HG02885 (cell line): ENCODE data around the gene FANCC.
"Not testable (repeated sequence)": the region's sequence is repeated elsewhere in the genome, so short reads cannot be mapped to it uniquely, and the experiment has no call there.

Experiments
- ATAC-seq: cut with Tn5 transposase; IDR thresholded peaks from one replicate; pipeline ENCODE4 v1.9.1; 2021; ENCODE audit warnings: mild to moderate bottlenecking; ENCODE audit not compliant: unreplicated experiment, poor library complexity

The FANCC gene

DNA sequence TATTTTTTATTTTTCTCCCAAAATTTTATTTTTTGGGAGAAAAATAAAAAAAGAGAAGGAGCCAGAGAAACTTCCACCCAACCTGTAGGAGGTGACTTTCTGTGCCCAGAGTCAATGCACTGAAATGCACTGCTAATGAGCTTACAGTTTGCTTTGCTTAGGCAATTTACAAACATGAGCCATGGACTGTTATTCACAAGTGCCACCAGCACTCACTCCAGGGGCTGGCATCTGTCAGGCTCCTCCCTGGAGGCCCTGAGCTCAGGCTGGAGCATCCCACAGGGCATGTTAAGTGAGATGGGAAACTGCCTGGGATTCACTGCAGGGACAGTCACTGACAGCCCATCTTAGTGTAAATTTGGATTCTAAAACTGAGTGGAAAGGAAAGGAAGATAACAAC lies 74.9 kb downstream of the FANCC start:
- no peak for ATAC-seq

DNA sequence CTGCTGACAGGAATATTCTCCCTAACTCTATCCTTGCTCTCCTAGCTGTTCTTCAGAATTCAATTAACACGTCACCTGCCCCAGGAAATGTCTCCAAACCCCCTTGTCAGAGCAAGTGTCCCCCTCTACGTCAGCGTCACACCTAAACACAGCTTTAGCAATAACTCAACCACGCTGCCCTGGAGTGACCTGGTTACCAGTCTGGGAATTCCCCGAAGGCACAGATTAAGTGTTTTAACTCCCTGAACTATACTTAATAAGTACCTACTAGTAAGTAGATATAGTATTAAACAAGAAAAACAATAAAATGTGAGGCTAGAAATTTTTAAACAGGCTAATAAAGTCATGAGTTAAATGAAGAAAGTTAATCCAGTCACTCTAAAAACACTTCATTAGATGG lies 78.4 kb downstream of the FANCC start:
- no peak for ATAC-seq

DNA sequence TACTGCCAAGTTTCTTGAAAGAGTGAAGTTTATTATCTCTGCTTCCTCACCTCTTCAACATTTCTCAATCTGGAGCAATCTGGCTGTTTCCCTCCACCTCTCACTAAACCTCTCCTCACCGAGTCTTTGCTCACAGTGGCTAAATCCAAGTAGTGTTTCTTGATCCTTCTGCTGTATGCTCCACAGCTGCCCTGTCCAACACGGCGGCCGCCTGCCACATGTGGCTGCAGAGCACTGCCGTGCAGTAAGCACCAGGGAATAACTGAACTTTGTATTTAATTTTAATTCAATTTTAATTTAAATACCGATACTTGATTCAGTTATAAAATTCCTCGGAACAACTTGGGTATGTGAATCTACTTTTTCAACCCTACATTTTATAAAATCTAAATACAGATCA lies 80.2 kb downstream of the FANCC start:
- no peak for ATAC-seq

DNA sequence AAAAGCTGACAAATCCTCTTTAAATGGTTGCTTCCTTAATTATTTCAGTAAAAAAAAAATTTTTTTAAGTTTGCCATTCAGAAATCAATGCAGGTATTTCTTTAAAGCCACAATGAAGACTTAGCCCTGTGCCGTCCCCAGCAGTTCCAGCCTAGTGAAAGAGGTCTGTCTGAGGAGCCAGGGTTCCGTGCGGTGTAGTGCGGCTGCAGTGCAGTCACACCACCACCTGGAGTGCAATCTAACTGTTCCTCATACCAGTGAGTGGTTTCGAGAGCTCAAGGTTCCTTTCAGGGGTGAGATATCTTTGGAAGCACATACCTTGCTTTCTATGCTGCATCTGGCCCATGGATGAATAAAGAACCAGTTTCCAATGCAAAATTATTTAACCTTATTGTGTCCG lies 87.5 kb downstream of the FANCC start:
- no peak for ATAC-seq

DNA sequence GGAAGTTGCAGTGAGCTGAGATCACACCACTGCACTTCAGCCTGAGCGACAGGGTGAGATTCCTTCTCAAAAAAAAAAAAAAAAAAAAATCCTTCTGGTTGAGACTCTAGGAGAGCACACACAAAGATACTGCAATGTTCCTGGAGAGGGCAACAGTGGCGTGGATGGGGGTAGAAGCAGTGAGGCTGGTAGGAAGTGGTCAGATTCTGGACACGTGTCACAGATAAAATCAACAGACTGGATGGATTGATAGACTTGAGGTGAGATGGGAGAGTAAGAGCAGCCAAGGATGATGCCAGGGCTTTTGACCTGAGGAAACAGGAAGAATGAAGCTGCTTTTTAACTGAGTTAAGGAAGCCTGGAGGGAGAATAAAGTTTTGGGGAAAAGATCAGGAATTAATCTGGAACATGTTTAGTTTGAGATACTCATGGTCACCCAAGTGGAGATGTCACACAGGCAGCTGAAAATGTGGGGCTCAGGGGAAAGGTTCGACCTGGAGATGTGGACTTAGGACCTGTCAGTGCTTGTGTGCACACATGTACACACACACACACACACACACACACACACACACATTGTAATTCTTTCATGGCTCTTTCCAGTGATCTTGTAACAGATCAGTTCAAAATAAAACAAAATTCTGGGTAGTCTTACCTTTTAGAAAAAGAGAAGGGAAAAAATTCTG lies 88.1 kb downstream of the FANCC start:
- ATAC-seq: no peak

DNA sequence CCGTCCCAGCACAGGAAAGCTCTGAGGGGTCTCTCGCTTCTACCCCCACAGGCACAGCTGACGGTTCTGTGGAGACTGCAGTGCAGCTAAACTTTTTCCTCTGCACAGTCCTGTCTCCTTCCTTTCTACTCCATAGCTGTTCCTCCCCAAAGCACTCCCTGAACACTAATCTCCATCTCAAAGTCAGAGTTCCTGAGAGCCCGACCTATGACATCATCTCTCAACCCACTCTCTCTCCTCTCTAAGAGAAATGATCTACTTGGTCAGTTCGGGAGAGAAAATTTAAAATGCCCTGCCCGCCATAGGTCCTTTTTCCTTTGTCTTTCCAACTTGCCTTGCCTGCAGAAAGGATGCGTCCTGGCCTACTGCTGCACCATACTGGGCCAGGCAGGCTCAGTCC lies 90.6 kb downstream of the FANCC start:
- no peak for ATAC-seq

DNA sequence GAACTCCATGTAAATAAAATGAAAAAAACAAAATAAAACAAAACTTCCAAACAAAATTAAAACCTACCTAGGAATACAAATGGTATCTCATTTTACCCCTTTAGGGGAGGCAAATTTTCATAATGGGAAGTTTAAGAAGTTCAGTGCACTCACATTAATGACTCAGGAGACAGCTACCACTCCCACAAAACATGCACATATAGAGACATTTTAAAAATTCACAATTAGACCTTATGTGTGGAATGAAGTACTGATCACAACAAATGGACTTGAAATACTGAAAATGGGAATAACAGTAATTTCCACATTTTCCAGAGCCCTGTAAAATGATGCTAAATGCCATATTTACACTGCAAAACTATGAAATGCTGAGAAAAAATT lies 91.8 kb downstream of the FANCC start:
- ATAC-seq: no peak

DNA sequence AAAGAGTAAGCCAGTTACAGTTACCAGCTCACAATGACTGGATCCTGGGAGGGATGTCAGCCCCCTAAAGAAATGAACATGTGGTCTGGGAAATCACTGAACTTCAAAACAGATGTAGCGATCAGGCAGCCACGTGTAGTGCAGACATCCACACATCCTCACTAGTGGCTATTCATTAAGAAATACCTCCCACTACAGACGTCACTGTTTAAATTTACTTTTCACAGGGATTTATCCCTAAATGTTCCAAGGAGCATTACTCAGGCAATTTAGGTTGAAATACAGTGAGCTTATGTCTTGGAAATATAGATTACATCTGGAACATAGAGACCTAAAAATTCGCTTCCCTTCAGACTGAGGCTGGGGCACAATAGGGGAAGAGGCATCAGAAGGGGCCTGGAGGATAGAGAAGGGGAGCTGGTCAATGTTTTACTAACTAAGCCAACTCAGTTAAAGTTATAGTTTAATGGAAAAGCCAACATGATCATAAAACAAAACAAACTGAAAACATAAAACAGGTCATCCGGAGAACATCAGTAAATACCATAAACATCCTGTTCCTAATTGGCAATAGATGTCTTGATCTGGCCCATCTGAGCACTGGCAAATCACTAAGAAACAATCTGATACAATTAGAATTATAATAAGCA lies 92.3 kb downstream of the FANCC start:
- no peak for ATAC-seq

DNA sequence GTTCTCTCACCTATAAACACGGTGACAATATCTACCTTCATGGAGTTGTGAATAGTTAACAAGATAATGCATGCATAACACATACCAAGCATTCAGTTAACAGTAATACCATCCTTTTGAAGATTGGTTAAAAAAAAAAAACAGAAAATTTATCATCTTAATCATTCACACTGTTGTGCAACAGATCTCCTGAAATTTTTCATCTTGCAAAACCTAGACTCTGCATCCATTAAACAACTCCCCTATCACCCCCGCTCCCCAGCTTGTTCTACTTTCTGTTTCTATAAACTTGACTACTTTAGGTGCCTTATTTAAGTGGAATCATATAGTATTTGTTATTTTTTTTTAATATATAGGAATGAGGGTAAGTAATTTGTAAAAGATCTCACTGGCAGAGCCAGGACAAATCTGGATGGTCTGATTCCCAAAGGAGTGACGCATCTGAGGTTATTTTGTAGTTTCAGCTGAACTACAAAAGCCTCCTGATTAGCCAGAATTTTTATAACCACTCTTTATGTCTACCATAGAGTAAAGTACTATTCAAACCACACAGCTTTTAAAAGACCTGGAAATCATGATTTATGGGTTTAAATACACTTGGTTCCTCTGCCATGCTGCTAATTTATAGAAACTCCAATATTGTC lies 93.0 kb downstream of the FANCC start:
- ATAC-seq: no peak

DNA sequence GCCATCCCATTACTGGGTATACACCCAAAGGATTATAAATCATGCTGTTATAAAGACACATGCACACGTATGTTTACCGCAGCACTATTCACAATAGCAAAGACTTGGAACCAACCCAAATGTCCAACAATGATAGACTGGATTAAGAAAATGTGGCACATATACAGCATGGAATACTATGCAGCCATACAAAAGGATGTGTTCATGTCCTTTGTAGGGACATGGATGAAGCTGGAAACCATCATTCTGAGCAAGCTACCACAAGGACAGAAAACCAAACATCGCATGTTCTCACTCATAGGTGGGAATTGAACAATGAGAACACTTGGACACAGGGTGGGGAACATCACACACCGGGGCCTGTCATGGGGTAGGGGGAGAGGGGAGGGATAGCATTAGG lies 97.2 kb downstream of the FANCC start:
- ATAC-seq: not testable (repeated sequence)

DNA sequence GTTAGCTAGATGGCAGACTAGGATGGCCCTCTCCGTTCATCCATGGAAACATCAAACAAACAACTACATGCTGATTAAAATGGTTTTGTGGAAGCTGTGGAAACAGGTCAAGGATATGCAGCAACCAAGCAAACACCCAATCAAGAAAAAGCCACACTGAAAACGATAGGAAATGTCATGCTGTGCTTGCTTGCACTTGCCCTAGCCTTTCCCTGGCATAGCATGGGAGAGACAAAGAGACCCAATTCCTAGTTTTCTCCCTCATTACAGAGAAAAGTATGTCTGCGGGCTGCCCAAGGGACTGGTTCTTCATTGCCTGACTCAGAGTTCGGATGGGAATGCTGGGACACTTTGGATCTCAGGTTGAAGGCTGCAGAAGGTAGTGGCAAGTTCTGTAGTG lies 98.7 kb downstream of the FANCC start:
- no peak for ATAC-seq

DNA sequence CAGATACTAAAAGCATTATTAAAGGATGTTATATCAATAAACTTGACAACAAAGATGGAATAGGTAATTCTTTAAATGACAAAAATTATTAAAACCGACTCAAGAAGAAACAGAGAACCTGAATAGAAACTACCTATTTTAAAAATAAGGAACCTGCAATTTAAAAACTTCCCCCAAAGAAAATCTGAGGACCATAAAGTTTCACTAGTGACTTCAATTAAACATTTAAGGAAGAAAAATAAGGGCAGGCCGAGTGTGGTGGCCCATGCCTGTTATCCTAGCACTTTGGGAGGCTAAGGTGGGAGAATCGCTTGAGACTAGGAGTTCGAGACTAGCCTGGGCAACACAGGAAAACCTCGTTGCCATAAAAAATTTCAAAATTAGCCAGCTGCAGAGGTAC lies 99.6 kb downstream of the FANCC start:
- ATAC-seq: no peak

DNA sequence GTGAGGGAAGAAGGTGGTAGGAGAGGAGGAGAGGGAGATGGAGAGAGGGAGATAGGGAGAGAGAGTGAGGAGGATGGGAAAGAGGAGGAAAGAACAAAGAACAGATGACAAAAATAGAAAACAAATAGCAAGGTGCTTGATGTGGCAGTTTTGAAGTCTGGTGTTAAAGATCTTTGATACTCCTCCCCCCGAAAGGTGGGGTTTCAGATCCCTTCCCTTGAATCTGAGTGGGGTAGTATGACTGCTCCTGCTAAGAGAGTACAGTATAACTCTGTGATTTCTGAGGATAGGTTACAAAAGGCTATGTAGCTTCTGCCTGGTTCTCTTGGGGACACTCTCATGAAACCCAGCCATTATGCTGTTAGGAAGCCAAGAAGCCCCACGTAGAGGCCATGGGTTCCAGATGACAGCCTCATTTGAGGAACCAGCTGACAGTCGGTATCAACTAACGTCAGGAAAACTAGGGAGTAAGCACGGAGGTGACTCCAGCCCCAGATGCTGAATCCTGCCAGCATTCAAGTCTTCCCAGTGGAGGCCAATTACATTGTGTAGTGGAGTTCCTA lies 102.1 kb downstream of the FANCC start:
- no peak for ATAC-seq

DNA sequence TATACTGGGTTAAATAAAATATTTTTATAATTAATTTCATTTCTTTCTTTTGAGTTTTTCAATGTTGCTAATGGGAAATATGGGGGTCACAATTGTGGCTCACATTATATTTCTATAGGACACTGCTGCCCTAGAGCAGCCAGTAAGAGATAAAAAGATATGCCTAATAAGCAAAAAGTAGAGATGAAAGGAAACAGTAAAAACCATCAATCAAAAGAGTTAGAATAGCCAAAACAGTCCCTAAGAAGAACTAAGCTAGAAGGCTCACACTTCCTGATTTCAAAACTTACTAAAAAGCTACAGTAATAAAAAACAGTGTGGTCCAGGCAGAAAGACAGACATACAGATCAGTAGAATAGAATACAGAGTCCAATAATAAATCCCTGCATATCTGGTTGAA lies 104.4 kb downstream of the FANCC start:
- no peak for ATAC-seq

DNA sequence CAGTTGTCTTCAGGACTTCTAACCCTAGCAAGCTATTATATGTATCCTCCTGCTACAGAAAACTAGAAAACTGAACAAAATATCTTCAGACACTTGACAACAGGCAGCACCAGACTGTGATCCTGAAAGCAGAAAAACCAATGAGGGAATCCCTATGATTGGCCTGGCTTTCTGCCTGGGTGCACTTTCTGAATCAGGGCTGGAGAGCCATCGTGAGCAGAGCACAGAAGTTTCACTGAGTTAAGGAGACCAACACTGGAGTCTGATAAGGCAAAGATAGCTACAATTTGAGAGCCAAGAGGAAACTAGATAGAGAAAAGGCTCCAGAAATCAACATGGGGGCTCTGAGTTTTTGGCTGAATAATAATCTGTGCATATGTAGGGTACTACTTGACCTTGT lies 106.5 kb downstream of the FANCC start:
- ATAC-seq: no peak

DNA sequence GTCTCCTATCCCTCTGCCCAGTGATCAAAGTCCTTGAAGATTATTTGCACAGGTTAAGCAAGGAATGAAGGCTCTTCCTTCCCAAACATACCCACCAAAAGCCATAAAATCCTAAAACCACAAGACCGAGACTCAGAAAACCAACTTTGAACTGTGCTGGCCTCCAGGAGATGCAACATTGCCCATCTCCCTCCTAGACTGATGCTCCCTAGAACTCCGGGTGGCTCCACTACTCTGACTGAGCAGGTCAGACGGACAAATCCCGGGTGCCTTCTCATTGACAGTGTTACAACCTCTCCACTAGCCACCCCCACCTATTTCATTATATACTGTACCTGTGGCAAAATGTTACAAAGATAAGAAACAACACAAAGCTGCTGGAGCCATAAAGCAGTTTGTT lies 110.1 kb downstream of the FANCC start:
- no peak for ATAC-seq

DNA sequence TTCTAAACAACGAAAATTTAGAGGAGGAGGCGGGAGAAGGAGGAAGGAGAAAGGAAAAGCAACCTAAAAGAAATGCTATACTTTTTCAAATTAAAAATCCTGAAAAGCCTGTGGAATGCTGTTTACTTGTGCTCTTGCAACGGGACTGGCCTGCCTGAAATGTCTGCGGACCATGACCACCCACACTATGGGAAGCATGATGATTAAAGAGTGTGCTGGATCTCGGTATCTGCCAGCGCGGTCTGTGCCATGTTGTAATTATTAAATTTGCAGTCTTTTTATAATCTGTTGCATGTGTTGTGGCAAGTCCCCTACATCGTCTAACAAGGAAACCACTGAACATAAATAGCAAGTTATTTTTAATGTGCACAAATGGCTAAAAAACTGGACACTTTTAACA lies 111.4 kb downstream of the FANCC start:
- ATAC-seq: no peak

DNA sequence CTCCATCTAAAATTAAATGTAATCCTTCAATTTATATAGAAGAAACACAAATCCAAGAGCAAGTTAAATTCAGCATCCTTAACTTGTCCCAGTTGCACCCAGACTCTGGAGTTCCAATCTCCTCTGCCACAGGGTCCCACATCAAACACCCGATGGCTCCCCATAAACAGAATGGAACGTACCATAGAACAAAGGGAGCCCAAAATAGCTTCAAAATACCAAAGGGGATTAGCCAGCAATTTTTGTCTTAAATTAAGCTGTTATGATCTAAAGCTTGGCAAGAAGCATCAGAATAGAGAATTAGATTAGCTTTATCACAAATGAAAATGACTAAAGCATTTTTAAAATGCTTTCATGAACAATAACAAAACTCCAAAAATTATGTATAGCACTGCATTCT lies 112.8 kb downstream of the FANCC start:
- ATAC-seq: no peak

DNA sequence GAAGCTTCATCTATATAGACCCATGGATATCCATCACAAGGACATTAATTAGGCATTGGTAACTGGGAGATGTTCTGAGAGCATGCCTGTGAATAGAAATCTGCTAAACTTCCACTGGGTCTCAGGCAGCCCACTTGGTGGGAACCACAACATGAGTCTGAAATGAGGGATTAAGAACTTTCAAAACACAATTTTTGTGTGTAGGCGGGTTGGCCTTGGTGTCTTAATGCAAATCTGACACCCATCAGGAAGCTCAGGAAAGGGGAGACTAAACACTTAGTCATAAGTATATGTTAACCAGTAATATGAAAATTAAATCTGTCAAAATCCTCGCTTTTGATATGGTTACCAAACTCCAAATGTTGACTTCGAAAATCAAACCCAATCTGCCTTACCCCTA lies 113.2 kb downstream of the FANCC start:
- ATAC-seq: no peak

DNA sequence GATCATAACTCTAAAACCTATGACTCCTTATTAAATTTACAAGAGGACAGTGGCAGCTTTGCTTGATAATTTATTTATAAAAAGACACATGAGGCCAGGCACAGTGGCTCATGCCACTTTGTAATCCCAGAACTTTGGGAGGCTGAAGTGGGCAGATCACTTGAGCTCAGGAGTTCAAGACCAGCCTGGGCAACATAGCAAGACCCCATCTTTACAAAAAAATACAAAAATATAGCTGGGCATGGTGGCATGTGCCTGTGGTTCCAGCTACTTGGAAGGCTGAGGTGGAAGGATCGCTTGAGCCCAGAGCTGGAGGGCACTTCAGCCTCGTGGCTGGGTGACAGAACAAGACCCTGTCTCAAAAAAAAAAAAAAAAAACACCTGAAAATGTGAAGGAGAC lies 114.5 kb downstream of the FANCC start:
- ATAC-seq: not testable (repeated sequence)

DNA sequence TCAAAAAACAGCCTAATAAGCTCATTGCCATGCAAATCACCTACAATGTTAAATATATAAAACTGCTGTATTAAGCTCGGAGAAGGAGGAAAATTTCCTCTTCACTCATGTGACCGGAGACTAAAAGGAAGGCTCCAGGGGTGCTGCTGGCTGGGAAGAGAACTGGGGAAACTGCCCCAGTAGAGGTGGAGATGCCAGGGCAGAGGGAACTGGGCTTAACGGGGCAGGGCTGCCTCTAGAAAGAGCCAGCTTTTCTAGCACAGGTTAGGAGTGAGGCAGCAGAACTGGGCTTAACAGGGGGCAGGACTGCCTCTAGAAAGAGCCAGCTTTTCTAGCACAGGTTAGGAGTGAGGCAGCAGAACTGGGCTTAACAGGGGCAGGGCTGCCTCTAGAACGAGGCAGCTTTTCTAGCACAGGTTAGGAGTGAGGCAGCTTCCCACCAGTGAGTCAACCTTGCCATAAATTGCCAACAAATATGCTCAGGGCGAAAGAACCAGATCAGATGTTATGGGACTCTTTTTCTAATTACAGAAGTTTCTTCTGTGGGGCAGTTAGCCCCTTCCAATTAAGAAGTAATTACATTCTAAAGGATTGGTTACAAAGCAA lies 115.3 kb downstream of the FANCC start:
- ATAC-seq: no peak
